ENCODE measurements around the gene SCARB1. TPM values are rescaled to one million over a fixed set of nuclear protein-coding genes. Genes with fewer than 3 reads are reported as not detected.

The SCARB1 gene
- total and polyA plus RNA-seq, 7 experiments from 2014 or later: 2.2 to 7.1 (median 4.0) TPM

DNA sequence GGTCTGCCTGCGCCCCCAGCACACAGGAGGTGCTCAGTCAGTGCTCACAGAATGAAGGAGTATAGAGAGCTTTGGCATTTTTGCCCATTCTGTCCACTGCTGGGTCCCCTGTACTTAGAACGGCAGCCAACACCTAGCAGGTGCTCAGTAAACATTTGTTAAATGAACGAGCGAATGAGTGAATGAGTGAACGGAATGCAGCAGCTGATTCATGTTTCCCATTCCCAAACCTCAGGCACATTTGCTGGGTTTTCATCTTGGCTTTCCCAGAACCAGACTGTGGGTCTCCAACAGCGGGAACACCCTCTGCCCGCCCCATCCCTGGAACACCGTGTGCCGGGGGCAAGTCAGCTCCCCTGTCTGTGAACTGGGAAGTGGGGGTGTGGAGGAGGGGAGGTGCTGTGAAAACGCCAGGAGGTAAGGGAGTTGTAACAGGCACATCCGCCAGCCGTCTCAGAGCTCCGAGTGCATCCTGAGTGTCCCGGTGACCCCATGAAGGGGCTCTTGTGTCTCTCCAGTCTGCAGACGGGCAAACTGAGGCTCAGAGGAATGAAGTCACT lies 47.3 kb downstream of the SCARB1 start:
- H3K27ac ChIP-seq (ENCODE audit: low read depth, low read length): no peak overlapping the region
- H3K4me3 Mint-ChIP-seq: no peak overlapping the region
- no peak overlapping the region for H3K27ac Mint-ChIP-seq
- peaks cover 0 to 2% (median 0%) of the 10 kb centered on the region in 11 donors for H3K9me3 Mint-ChIP-seq
- no peaks in the 10 kb centered on the region for H3K27me3 Mint-ChIP-seq
- H3K4me3 ChIP-seq (ENCODE audit: low read length): no peak overlapping the region
- ChIA-PET CTCF (no interaction called here), POLR2A (no interaction called here)
- no peaks in the 10 kb centered on the region for H3K4me1 ChIP-seq (ENCODE audit: control insufficient read depth in 2 of 2, insufficient read depth in 2 of 2, low read length in 2 of 2)
- no peaks in the 10 kb centered on the region for H3K9me3 ChIP-seq (ENCODE audit: control insufficient read depth in 2 of 3, low read length in 3 of 3)
- H3K36me3 ChIP-seq (ENCODE audit: control insufficient read depth in 2 of 3, insufficient read depth in 3 of 3, low read length in 3 of 3): no peaks in the 10 kb centered on the region
- H3K4me1 Mint-ChIP-seq: peaks cover 0 to 5% (median 0%) of the 10 kb centered on the region in 7 donors
- ATAC-seq: no peak
- H3K27me3 ChIP-seq (ENCODE audit: control insufficient read depth in 2 of 2, insufficient read depth in 2 of 2, low read length in 2 of 2): no peaks in the 10 kb centered on the region
- intact Hi-C loops (cut with micrococcal nuclease): no loop called here
- no peak for DNase-seq
- peaks cover 0 to 17% (median 4%) of the 10 kb centered on the region in 5 donors for H3K36me3 Mint-ChIP-seq

DNA sequence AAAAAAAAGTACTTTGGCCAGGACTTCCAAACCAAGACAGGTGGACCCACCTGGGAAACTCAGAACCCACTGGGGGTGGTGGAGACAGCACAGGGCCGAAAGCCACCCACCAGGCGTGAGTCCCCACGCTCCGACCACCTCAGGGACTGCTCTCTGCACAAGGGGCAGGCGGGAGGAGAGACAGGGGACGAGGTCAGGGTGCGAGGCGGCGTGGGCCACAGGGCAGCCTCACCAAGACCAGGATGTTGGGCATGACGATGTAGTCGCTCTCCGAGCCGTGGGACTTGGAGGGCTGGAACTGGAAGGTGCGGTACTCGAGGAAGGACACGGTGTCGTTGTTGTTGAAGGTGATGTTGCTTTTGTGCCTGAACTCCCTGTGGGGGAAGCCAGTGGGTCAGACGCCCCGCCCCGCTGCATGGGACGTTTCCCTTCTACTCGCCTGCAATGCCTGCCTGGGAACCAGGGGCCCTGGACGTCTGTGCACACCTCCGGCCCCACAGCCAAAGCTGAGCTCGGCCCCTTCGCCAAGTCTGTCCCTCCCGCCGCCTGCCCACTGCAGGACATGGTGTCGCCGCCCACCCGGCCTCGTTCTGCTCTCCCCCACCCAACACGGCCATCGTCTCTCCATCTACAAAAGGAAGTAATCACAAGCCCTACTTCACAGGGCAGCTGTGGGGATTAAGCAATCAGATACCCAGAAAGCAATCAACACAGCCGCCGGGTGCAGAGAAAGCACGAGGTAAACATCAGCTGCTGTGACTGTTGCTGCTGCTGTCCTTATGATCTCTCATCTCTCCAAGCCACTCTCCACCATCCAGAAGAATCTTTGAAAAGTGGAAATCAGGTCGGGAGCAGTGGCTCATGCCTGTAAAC lies 48.7 kb downstream of the SCARB1 start:
- DNase-seq (no peak), ATAC-seq (peak; percentile 50)
- peaks cover 0 to 5% (median 0%) of the 10 kb centered on the region in 7 donors for H3K4me1 Mint-ChIP-seq
- intact Hi-C loops (cut with micrococcal nuclease): no loop called here
- H3K4me1 ChIP-seq (ENCODE audit: control insufficient read depth in 2 of 2, insufficient read depth in 2 of 2, low read length in 2 of 2): no peaks in the 10 kb centered on the region
- CTCF ChIA-PET: no interaction called here
- no peaks in the 10 kb centered on the region for H3K27me3 Mint-ChIP-seq
- H3K36me3 ChIP-seq (ENCODE audit: control insufficient read depth in 2 of 3, insufficient read depth in 3 of 3, low read length in 3 of 3): no peaks in the 10 kb centered on the region
- no peaks in the 10 kb centered on the region for H3K27me3 ChIP-seq (ENCODE audit: control insufficient read depth in 2 of 2, insufficient read depth in 2 of 2, low read length in 2 of 2)
- H3K9me3 Mint-ChIP-seq: peaks cover 0 to 2% (median 0%) of the 10 kb centered on the region in 11 donors
- H3K27ac ChIP-seq (ENCODE audit: low read depth, low read length): no peak overlapping the region
- H3K4me3 Mint-ChIP-seq: no peak overlapping the region
- H3K4me3 ChIP-seq (ENCODE audit: low read length): no peak overlapping the region
- H3K36me3 Mint-ChIP-seq: peaks cover 0 to 17% (median 4%) of the 10 kb centered on the region in 5 donors
- POLR2A ChIA-PET: no interaction called here
- peak overlapping the region in 1 of 9 donors; percentile 67 for H3K27ac Mint-ChIP-seq
- no peaks in the 10 kb centered on the region for H3K9me3 ChIP-seq (ENCODE audit: control insufficient read depth in 2 of 3, low read length in 3 of 3)

DNA sequence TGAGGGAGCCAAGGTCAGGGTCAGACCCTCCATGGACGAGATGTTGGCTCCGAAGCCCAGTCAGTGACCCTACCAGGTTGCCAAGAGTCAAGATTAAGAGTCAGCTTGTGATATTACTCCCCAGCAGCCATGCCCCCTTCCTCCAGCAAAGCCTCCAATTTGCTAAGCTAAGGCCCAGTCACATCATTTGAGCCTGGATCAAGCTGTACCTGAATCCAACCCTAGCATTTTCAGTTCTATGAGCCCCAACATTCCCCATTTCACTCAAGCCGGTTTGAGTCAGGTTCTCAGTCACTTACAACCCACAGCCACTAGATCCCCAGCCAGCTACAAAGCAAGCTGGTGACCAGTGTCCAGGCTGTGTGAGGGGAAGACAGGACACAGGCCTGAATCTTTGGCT lies 49.9 kb downstream of the SCARB1 start:
- CTCF ChIA-PET: no interaction called here
- peaks cover 0 to 17% (median 4%) of the 10 kb centered on the region in 5 donors for H3K36me3 Mint-ChIP-seq
- ATAC-seq (no peak), DNase-seq (no peak)
- Histone ChIP-seq H3K9me3 (ENCODE audit: control insufficient read depth in 2 of 3, low read length in 3 of 3) (no peaks in the 10 kb centered on the region), H3K27ac (ENCODE audit: low read depth, low read length) (no peak overlapping the region), H3K4me3 (ENCODE audit: low read length) (no peak overlapping the region), H3K4me1 (ENCODE audit: control insufficient read depth in 2 of 2, insufficient read depth in 2 of 2, low read length in 2 of 2) (no peaks in the 10 kb centered on the region), H3K36me3 (ENCODE audit: control insufficient read depth in 2 of 3, insufficient read depth in 3 of 3, low read length in 3 of 3) (no peaks in the 10 kb centered on the region), H3K27me3 (ENCODE audit: control insufficient read depth in 2 of 2, insufficient read depth in 2 of 2, low read length in 2 of 2) (no peaks in the 10 kb centered on the region)
- no peaks in the 10 kb centered on the region for H3K27me3 Mint-ChIP-seq
- no peak overlapping the region for H3K4me3 Mint-ChIP-seq
- peaks cover 0 to 2% (median 0%) of the 10 kb centered on the region in 11 donors for H3K9me3 Mint-ChIP-seq
- POLR2A ChIA-PET: no interaction called here
- intact Hi-C loops (cut with micrococcal nuclease): no loop called here
- no peak overlapping the region for H3K27ac Mint-ChIP-seq
- H3K4me1 Mint-ChIP-seq: peaks cover 0 to 1% (median 0%) of the 10 kb centered on the region in 7 donors

DNA sequence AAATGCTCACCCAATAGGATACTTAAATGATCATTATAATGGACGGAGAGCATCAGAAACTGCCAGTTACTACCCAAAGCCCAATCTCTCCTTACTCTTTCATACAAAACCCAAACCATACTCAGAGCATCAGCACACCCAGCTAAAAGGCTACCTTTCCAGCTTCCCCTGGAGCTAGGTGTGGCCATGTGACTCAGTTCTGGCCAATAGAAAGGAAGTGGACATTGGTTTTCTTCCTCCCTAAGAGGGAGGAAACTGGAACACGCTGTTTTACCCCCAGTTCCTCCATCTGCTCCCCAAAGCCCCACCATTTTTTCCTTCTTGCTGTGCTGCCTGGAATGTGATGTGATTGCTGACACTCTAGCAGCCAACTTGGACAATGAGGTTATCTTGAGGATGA lies 50.7 kb downstream of the SCARB1 start:
- Mint-ChIP-seq H3K27ac (no peak overlapping the region), H3K4me1 (peaks cover 0 to 1% (median 0%) of the 10 kb centered on the region in 7 donors), H3K4me3 (no peak overlapping the region), H3K27me3 (no peaks in the 10 kb centered on the region), H3K9me3 (peaks cover 0 to 2% (median 0%) of the 10 kb centered on the region in 11 donors), H3K36me3 (peaks cover 0 to 17% (median 4%) of the 10 kb centered on the region in 5 donors)
- intact Hi-C loops (cut with micrococcal nuclease): no loop called here
- DNase-seq: no peak
- Histone ChIP-seq H3K27me3 (ENCODE audit: control insufficient read depth in 2 of 2, insufficient read depth in 2 of 2, low read length in 2 of 2) (no peaks in the 10 kb centered on the region), H3K36me3 (ENCODE audit: control insufficient read depth in 2 of 3, insufficient read depth in 3 of 3, low read length in 3 of 3) (no peaks in the 10 kb centered on the region), H3K9me3 (ENCODE audit: control insufficient read depth in 2 of 3, low read length in 3 of 3) (no peaks in the 10 kb centered on the region), H3K4me3 (ENCODE audit: low read length) (no peak overlapping the region), H3K27ac (ENCODE audit: low read depth, low read length) (no peak overlapping the region), H3K4me1 (ENCODE audit: control insufficient read depth in 2 of 2, insufficient read depth in 2 of 2, low read length in 2 of 2) (no peaks in the 10 kb centered on the region)
- ATAC-seq: no peak
- ChIA-PET CTCF (interaction anchor here (0.8 kb wide), 1 partner anchor 18 kb away, joined by 4 read pairs; no protein-coding TSS in a partner anchor), POLR2A (no interaction called here)

DNA sequence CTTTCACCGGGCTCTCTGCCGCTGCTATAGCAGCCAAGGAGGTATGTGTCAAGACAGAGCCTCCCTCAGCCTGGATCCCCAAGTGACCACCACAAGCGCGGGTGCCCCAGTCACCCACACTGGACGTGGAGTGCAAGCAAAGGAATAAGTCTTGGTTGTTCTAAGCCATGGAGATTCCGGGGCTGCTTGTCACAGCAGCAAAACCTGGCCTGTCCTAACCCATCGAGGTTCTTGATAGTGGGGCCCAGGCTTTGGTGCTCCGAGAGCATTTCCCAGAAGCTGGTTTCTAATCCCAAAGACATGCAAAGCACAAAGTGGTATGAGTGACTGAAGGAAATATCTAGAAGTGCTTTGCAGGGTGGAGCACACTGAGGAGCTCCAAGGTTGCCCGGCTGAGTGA lies 51.3 kb downstream of the SCARB1 start:
- CTCF ChIA-PET: no interaction called here
- ATAC-seq (no peak), DNase-seq (no peak)
- no peaks in the 10 kb centered on the region for H3K27me3 Mint-ChIP-seq
- peaks cover 0 to 2% (median 0%) of the 10 kb centered on the region in 11 donors for H3K9me3 Mint-ChIP-seq
- peaks cover 0 to 1% (median 0%) of the 10 kb centered on the region in 7 donors for H3K4me1 Mint-ChIP-seq
- H3K4me1 ChIP-seq (ENCODE audit: control insufficient read depth in 2 of 2, insufficient read depth in 2 of 2, low read length in 2 of 2): no peaks in the 10 kb centered on the region
- peaks cover 0 to 17% (median 4%) of the 10 kb centered on the region in 5 donors for H3K36me3 Mint-ChIP-seq
- no peak overlapping the region for H3K4me3 Mint-ChIP-seq
- intact Hi-C loops (cut with micrococcal nuclease): no loop called here
- no peaks in the 10 kb centered on the region for H3K27me3 ChIP-seq (ENCODE audit: control insufficient read depth in 2 of 2, insufficient read depth in 2 of 2, low read length in 2 of 2)
- H3K27ac Mint-ChIP-seq: no peak overlapping the region
- no peak overlapping the region for H3K4me3 ChIP-seq (ENCODE audit: low read length)
- no peak overlapping the region for H3K27ac ChIP-seq (ENCODE audit: low read depth, low read length)
- H3K36me3 ChIP-seq (ENCODE audit: control insufficient read depth in 2 of 3, insufficient read depth in 3 of 3, low read length in 3 of 3): no peaks in the 10 kb centered on the region
- POLR2A ChIA-PET: interaction anchor here (0.6 kb wide), 1 partner anchor 52 kb away, joined by 3 read pairs; no protein-coding TSS in a partner anchor
- H3K9me3 ChIP-seq (ENCODE audit: control insufficient read depth in 2 of 3, low read length in 3 of 3): no peaks in the 10 kb centered on the region

DNA sequence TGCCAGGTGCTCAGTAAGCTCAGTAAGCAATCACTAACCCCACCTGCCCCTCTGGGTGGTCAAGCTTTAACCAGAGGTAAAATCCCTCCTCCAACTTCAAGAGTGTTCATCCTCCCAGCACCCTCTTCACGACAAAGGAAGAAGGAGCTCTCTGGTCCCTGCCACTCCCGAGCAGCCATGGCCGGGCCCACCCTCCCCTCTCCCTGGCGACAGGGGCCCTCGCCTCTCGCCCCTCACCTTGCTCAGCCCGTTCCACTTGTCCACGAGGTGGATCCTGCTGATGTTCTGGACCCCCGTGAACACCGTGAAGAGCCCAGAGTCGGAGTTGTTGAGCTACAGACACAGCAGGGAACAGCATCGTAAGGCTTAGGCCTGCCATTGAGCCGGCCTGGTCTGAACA lies 52.0 kb downstream of the SCARB1 start:
- Mint-ChIP-seq H3K9me3 (peaks cover 0 to 2% (median 0%) of the 10 kb centered on the region in 11 donors), H3K27ac (no peak overlapping the region), H3K36me3 (peaks cover 0 to 17% (median 4%) of the 10 kb centered on the region in 5 donors), H3K4me1 (peaks cover 0 to 4% (median 0%) of the 10 kb centered on the region in 7 donors), H3K4me3 (no peak overlapping the region), H3K27me3 (no peaks in the 10 kb centered on the region)
- ChIA-PET CTCF (no interaction called here), POLR2A (interaction anchor here (0.7 kb wide), 1 partner anchor 66 kb away, joined by 6 read pairs; no protein-coding TSS in a partner anchor)
- H3K36me3 ChIP-seq (ENCODE audit: control insufficient read depth in 2 of 3, insufficient read depth in 3 of 3, low read length in 3 of 3): no peaks in the 10 kb centered on the region
- no peaks in the 10 kb centered on the region for H3K9me3 ChIP-seq (ENCODE audit: control insufficient read depth in 2 of 3, low read length in 3 of 3)
- no peak for DNase-seq
- H3K4me3 ChIP-seq (ENCODE audit: low read length): no peak overlapping the region
- no peak overlapping the region for H3K27ac ChIP-seq (ENCODE audit: low read depth, low read length)
- no peak for ATAC-seq
- H3K4me1 ChIP-seq (ENCODE audit: control insufficient read depth in 2 of 2, insufficient read depth in 2 of 2, low read length in 2 of 2): no peaks in the 10 kb centered on the region
- intact Hi-C loops (cut with micrococcal nuclease): no loop called here
- H3K27me3 ChIP-seq (ENCODE audit: control insufficient read depth in 2 of 2, insufficient read depth in 2 of 2, low read length in 2 of 2): no peaks in the 10 kb centered on the region
